Dendritic cell treated with granulocyte-macrophage colony-stimulating factor and Interleukin-4, amounts not matched to agents 40 ng/mL and 50 ng/mL, for 4 days (primary cell): ENCODE results near the gene ZNF609.

Experiments used
- H3K27ac Mint-ChIP-seq: one replicate; pipeline ENCODE4 v1.8.0; 2022; ENCODE audit warnings: mild to moderate bottlenecking, mixed read lengths
- H3K27me3 Mint-ChIP-seq: one replicate; pipeline ENCODE4 v1.8.0; 2022; ENCODE audit warnings: mild to moderate bottlenecking, mixed read lengths
- H3K36me3 Mint-ChIP-seq: one replicate; pipeline ENCODE4 v1.8.0; 2022; ENCODE audit warnings: low read depth, mixed read lengths
- H3K4me1 Mint-ChIP-seq: one replicate; pipeline ENCODE4 v1.8.0; 2022; ENCODE audit warnings: low read depth, mixed read lengths
- H3K4me3 Mint-ChIP-seq: one replicate; pipeline ENCODE4 v1.8.0; 2022; ENCODE audit warnings: mild to moderate bottlenecking, moderate library complexity, mixed read lengths
- H3K9me3 Mint-ChIP-seq: one replicate; pipeline ENCODE4 v1.8.0; 2022; ENCODE audit warnings: mixed read lengths
- intact Hi-C: fragments of 100-400 bp; cut with micrococcal nuclease; formaldehyde crosslinking; loops from one replicate; pipeline ENCODE4 v1.15.0; 2022

ZNF609 gene

DNA sequence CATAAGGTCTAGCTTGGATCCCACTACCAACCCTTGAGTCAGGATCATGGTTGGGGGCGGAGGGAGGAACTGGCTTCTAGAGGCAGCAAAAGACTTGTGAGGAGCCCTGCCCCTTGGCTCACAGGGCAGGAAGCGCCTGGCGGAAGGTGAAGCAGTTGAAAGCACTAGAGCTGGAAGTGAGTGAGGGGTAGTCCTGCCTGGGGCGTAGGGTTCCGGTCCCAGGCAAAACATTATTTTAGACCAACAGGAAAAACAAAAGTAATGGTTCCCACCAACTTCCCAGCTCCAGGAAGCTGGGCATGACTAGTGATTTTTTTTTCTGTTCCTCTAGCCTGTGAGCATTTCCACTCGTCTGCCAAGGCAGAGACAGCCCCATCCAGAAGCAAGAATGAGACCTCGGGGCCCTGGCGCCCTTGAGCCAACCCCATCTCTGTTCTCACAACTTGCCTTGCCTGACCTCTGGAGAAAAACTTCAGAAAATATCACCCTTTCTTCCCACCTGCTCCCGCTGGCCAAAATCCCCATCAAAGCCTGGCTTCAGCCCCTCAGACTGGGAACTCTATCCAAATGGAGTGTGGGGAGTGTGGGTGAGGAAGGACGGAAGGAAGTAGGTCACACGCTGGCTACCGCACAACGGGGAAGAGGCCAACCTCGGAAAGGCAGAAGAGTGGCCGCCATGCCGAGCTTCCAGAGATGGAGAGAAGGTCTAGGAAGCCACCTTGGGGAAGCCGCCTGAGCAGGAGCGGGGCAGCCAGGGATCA is 257.5 kb downstream of the ZNF609 start:
- H3K9me3 Mint-ChIP-seq = no peaks in the 10 kb centered on the region
- H3K4me1 Mint-ChIP-seq = peaks cover 17% of the 10 kb centered on the region
- no peaks in the 10 kb centered on the region for H3K27me3 Mint-ChIP-seq
- no peak overlapping the region for H3K27ac Mint-ChIP-seq
- H3K4me3 Mint-ChIP-seq = no peak overlapping the region
- H3K36me3 Mint-ChIP-seq = no peaks in the 10 kb centered on the region
- intact Hi-C loops = no loop called here

DNA sequence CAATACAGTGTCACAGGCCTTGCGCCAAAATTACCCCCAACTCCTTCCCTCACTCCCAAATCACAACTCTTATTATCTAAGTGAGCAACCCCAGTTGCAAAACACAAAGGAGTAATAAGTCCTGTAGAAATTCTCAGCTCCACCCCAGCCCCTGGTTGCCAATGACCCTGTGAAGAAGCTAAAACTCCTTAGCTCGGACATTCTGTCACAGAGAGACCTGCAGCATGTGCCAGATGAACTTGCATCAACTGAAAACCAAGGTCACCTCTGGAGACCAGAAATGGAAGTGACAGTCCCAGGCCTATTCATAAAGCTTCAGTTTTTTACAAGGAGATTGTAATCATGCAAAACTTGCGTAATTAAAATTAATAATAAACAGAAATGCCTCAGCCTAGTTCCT is 259.8 kb downstream of the ZNF609 start:
- no peak overlapping the region for H3K4me3 Mint-ChIP-seq
- H3K4me1 Mint-ChIP-seq = peaks cover 17% of the 10 kb centered on the region
- H3K36me3 Mint-ChIP-seq = no peaks in the 10 kb centered on the region
- H3K9me3 Mint-ChIP-seq = no peaks in the 10 kb centered on the region
- H3K27ac Mint-ChIP-seq = no peak overlapping the region
- intact Hi-C loops = no loop called here
- H3K27me3 Mint-ChIP-seq = no peaks in the 10 kb centered on the region

DNA sequence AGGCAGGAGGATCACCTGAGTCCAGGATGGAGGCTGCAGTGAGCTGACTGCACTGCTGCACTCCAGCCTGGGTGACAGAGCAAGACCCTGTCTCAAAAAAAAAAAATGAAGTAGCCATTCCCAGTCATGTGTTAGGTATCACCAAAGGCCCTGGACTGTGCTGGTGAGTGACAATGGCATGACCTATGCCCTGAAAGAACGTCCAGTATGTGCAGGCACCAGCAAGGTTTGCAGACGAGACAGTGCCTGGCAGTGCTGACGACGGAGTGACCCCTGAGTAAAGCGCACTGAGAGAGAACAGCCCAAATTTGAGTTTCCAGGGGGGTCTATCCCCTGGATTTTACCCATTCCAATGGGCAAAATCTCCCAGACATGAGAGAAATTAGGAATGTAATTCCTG is 269.8 kb downstream of the ZNF609 start:
- Mint-ChIP-seq H3K27ac (no peak overlapping the region), H3K4me1 (peaks cover 12% of the 10 kb centered on the region), H3K4me3 (no peak overlapping the region), H3K36me3 (no peaks in the 10 kb centered on the region), H3K27me3 (peaks cover 8% of the 10 kb centered on the region), H3K9me3 (no peaks in the 10 kb centered on the region)
- intact Hi-C loops = loop anchor here (5.0 kb wide), 4 partner anchors 177 to 372 kb away; no protein-coding TSS in a partner anchor

DNA sequence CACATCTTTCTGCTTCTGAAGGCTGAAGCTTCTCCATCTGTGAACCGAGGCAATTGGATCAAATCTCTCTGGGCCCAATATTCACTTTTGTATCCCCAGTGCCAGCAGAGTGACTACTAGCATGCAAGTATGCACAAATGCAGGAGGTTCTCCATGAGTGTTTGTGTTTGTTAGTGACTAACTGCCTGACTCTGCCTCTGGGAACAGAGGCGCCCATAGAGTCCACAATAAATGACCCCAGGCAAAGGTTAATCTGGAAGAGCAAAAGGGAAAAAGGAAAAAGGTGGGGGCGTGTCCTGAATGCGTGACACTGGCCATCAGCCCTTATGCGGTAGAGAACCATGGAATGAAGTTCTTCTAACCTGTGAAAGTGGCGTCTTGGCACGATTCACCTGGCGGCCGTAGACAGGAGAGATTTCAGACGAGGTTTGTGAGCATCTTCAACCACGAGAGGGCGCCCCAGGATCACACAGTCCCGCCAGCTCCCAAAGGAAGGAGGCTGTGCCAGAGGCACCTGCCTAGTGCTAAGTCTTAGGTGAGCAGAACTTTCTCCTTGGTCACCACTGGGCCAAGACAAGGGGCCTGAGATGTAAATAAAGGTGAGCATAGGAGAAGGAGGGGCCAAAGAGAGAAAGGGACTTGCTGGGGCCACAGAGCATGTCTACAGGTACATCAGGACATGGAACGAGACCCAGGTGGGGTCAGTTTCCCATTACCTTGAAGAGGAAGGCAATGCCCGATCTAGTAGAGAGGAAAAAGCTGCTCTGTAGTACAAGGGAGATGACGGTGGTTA is 270.8 kb downstream of the ZNF609 start:
- intact Hi-C loops = loop anchor here (1.0 to 5.0 kb wide), 5 partner anchors 79 to 371 kb away; no protein-coding TSS in a partner anchor
- H3K27me3 Mint-ChIP-seq = peaks cover 8% of the 10 kb centered on the region
- H3K27ac Mint-ChIP-seq = no peak overlapping the region
- no peak overlapping the region for H3K4me3 Mint-ChIP-seq
- H3K9me3 Mint-ChIP-seq = no peaks in the 10 kb centered on the region
- H3K36me3 Mint-ChIP-seq = no peaks in the 10 kb centered on the region
- peaks cover 12% of the 10 kb centered on the region for H3K4me1 Mint-ChIP-seq

DNA sequence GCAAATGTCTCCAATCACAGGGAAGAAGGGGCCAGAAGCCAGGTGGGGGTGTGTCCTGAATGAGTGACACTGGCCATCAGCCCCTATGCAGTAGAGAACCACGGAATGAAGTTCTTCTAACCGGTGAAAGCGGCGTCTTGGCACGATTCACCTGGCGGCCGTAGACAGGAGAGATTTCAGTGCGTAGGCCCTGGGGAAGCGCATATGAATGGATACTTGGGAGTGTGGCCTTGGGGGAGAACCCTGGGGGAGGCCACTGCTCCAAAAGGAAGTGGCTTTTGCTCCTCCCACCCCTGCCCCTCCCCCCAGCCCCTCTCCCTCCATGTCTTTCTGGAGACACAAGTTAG is 271.4 kb downstream of the ZNF609 start:
- no peaks in the 10 kb centered on the region for H3K36me3 Mint-ChIP-seq
- H3K27ac Mint-ChIP-seq = no peak overlapping the region
- peaks cover 12% of the 10 kb centered on the region for H3K4me1 Mint-ChIP-seq
- H3K4me3 Mint-ChIP-seq = no peak overlapping the region
- no peaks in the 10 kb centered on the region for H3K9me3 Mint-ChIP-seq
- intact Hi-C loops = loop anchor here (1.0 to 5.0 kb wide), 5 partner anchors 79 to 371 kb away; no protein-coding TSS in a partner anchor
- peaks cover 8% of the 10 kb centered on the region for H3K27me3 Mint-ChIP-seq

DNA sequence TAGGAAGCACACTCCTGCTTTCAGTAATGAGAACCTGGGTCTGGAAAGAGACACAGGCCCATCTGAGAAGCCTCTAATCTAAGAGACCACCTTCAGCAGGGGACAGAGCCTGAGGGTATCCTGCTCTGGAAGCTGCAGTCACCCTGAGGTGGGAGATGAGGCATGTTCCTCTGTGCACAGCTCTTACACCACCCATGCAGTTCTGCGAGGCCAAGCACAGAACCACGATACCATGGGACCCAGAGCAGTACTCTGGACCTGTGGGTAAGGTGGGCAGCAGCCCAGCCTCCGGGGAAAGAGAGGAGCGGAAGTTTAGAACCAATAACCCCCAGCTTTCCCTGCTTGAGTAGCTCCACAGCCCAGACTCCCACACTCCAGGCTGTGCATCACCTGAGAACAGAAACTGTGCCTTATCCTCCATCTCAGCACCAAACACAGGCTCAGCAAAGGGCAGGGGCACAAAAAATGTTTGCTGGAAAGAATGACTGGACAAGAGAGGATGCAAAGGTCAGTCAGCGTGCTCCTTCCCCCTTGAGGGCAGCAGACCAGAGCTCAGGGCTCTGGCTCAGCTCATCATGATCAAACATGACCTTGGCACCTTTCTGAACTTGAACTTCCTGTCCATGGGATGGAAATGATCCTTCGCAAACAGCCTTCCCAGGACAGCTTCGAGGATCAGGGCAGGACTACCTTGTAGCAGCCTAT is 271.9 kb downstream of the ZNF609 start:
- no peaks in the 10 kb centered on the region for H3K36me3 Mint-ChIP-seq
- H3K4me1 Mint-ChIP-seq = peaks cover 12% of the 10 kb centered on the region
- no peak overlapping the region for H3K4me3 Mint-ChIP-seq
- intact Hi-C loops = loop anchor here (5.0 kb wide), 4 partner anchors 175 to 370 kb away; no protein-coding TSS in a partner anchor
- peaks cover 8% of the 10 kb centered on the region for H3K27me3 Mint-ChIP-seq
- H3K27ac Mint-ChIP-seq = no peak overlapping the region
- H3K9me3 Mint-ChIP-seq = no peaks in the 10 kb centered on the region
